Measurements from ENCODE around the gene LRBA. TPM values are rescaled to one million over a fixed set of nuclear protein-coding genes. Genes with fewer than 3 reads are reported as not detected.

LRBA gene
- polyA plus RNA-seq, 1 donor, result 52.8 TPM

DNA sequence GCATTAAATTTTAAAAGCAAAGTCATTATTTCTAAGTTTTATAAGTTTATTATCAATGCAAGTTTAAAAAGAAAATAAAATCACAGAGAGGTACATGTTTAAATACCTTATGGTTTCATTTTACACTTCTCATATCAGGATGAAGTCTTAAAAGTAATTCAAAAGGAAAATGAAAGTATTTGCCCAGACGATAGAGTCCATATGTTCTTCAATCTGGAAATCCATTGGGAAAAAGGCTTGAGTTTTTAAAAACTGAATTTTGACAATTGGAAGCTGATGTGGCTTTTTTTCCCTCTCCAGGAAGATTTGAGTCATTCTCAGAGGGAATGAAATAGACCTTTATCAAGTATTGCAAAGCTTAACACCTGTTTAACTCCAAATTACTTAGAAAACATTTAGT, 396.0 kb downstream of the LRBA start:
- H3K27me3 ChIP-seq (ENCODE audit: control insufficient read depth, insufficient read depth, low read length), result no peaks in the 10 kb centered on the region
- no peaks in the 10 kb centered on the region for H3K9me3 ChIP-seq (ENCODE audit: control insufficient read depth, low read depth, low read length)
- no peaks in the 10 kb centered on the region for H3K36me3 ChIP-seq (ENCODE audit: control insufficient read depth, insufficient read depth, low read length)
- no peak overlapping the region for H3K27ac ChIP-seq (ENCODE audit: low read length)
- no peaks in the 10 kb centered on the region for H3K4me1 ChIP-seq (ENCODE audit: control insufficient read depth, insufficient read depth, low read length)
- peak in 1 of 2 donors; percentile 12 for DNase-seq
- H3K4me3 ChIP-seq (ENCODE audit: low read length), result no peak overlapping the region
- WGBS (ENCODE audit: insufficient coverage, low lambda C conversion rate), result no CpG with 5 or more reads among the region's 1 CpG

GRCh38 chr4:150609131-150609530, 406.0 kb downstream of the LRBA start:
- Histone ChIP-seq H3K9me3 (ENCODE audit: control insufficient read depth, low read depth, low read length) (no peaks in the 10 kb centered on the region), H3K4me1 (ENCODE audit: control insufficient read depth, insufficient read depth, low read length) (no peaks in the 10 kb centered on the region), H3K4me3 (ENCODE audit: low read length) (no peak overlapping the region), H3K36me3 (ENCODE audit: control insufficient read depth, insufficient read depth, low read length) (no peaks in the 10 kb centered on the region), H3K27ac (ENCODE audit: low read length) (no peak overlapping the region), H3K27me3 (ENCODE audit: control insufficient read depth, insufficient read depth, low read length) (no peaks in the 10 kb centered on the region)
- no CpG with 5 or more reads among the region's 3 CpGs for WGBS (ENCODE audit: insufficient coverage, low lambda C conversion rate)
- DNase-seq, result no peak

DNA sequence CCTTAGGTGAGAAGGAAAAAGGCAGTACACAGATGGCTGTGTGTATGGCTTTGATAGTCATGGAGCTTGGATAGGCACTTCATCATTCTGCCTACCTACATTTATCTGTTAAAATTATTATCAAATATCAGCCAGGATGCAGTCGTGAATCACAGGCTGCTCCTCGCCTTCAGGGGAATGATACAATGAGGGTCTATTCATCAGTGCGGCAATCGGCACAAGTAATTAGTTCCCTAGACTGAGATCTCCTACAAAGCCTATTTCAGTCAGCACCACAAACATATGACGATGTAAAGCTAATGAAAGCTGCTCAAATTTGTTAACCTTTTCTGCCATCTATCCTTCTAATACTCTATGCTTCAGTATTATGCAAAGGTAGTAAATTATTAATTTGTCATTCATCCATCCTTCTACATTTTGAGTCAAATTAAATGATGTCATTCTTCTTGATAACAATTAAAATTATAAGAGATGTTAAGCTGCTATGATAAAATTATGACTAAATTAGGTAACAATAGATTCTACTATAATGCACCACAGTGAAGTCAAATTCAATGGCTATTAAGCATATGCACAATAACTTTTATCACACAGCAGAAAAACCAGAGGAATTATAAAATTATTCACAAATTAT, 414.2 kb downstream of the LRBA start:
- H3K4me1 ChIP-seq (ENCODE audit: control insufficient read depth, insufficient read depth, low read length), result no peaks in the 10 kb centered on the region
- no peak overlapping the region for H3K27ac ChIP-seq (ENCODE audit: low read length)
- no peak overlapping the region for H3K4me3 ChIP-seq (ENCODE audit: low read length)
- H3K36me3 ChIP-seq (ENCODE audit: control insufficient read depth, insufficient read depth, low read length), result peaks cover 4% of the 10 kb centered on the region
- no peaks in the 10 kb centered on the region for H3K27me3 ChIP-seq (ENCODE audit: control insufficient read depth, insufficient read depth, low read length)
- no peaks in the 10 kb centered on the region for H3K9me3 ChIP-seq (ENCODE audit: control insufficient read depth, low read depth, low read length)
- WGBS (ENCODE audit: insufficient coverage, low lambda C conversion rate), result no CpG with 5 or more reads among the region's 5 CpGs
- no peak for DNase-seq

- DNase-seq, result no peak
- Histone ChIP-seq H3K4me3 (ENCODE audit: low read length) (no peak overlapping the region), H3K27ac (ENCODE audit: low read length) (no peak overlapping the region), H3K9me3 (ENCODE audit: control insufficient read depth, low read depth, low read length) (no peaks in the 10 kb centered on the region), H3K4me1 (ENCODE audit: control insufficient read depth, insufficient read depth, low read length) (no peaks in the 10 kb centered on the region), H3K27me3 (ENCODE audit: control insufficient read depth, insufficient read depth, low read length) (no peaks in the 10 kb centered on the region), H3K36me3 (ENCODE audit: control insufficient read depth, insufficient read depth, low read length) (peaks cover 5% of the 10 kb centered on the region)
- 100% methylated on average over 1 of the region's 1 CpG for WGBS (ENCODE audit: insufficient coverage, low lambda C conversion rate)
These were observed 415.5 kb downstream of the LRBA start for GRCh38 chr4:150599547-150599946.

DNA sequence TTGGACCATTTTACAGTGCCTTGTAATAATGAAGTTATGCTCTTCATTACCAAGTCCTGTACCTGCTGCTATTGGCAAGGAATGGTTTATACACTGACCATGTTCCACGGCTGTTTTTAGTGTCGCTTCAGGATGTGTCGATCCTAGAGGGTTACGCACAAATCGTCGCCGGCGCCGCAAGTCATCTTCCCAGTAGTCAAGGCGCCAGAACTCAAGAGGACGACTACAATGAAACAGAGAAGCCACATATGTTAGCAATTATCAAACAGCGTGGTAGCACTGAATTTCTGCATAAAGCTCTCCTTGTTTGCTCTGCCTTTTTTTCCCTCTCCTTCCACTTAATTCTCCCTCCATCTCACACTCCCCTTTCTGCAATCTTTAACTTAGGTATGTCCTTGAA, 416.2 kb downstream of the LRBA start:
- no peaks in the 10 kb centered on the region for H3K9me3 ChIP-seq (ENCODE audit: control insufficient read depth, low read depth, low read length)
- no peak overlapping the region for H3K4me3 ChIP-seq (ENCODE audit: low read length)
- no peaks in the 10 kb centered on the region for H3K4me1 ChIP-seq (ENCODE audit: control insufficient read depth, insufficient read depth, low read length)
- no peaks in the 10 kb centered on the region for H3K27me3 ChIP-seq (ENCODE audit: control insufficient read depth, insufficient read depth, low read length)
- 100% methylated on average over 4 of the region's 12 CpGs for WGBS (ENCODE audit: insufficient coverage, low lambda C conversion rate)
- peaks cover 5% of the 10 kb centered on the region for H3K36me3 ChIP-seq (ENCODE audit: control insufficient read depth, insufficient read depth, low read length)
- DNase-seq, result no peak
- no peak overlapping the region for H3K27ac ChIP-seq (ENCODE audit: low read length)

- H3K36me3 ChIP-seq (ENCODE audit: control insufficient read depth, insufficient read depth, low read length), result peaks cover 22% of the 10 kb centered on the region
- no peak for DNase-seq
- no peaks in the 10 kb centered on the region for H3K4me1 ChIP-seq (ENCODE audit: control insufficient read depth, insufficient read depth, low read length)
- WGBS (ENCODE audit: insufficient coverage, low lambda C conversion rate), result no CpG with 5 or more reads among the region's 1 CpG
- no peaks in the 10 kb centered on the region for H3K9me3 ChIP-seq (ENCODE audit: control insufficient read depth, low read depth, low read length)
- no peak overlapping the region for H3K27ac ChIP-seq (ENCODE audit: low read length)
- no peaks in the 10 kb centered on the region for H3K27me3 ChIP-seq (ENCODE audit: control insufficient read depth, insufficient read depth, low read length)
- H3K4me3 ChIP-seq (ENCODE audit: low read length), result no peak overlapping the region
These were observed 421.1 kb downstream of the LRBA start for GRCh38 chr4:150593996-150594395.

DNA sequence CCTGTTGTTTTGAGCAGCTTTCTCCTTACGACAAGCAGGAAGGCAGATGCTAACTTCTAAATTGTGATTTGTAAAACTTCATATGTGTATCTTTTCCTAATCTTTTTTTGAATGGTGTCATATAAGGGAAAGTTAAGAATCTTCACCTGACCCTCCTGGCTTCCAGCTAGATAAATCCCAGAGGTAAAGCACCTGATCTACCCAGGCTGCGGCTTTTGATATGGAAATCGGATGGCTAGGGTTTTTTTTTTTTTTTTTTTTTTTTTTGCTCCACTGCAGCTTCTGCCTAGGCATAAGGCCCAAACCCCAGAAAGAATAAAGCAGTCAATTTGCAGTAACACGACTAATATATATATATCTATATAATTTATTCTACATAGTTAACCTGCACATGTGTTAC, 423.2 kb downstream of the LRBA start:
- 40% methylated on average over 1 of the region's 4 CpGs for WGBS (ENCODE audit: insufficient coverage, low lambda C conversion rate)
- peak overlapping the region; percentile 79 for H3K27ac ChIP-seq (ENCODE audit: low read length)
- H3K9me3 ChIP-seq (ENCODE audit: control insufficient read depth, low read depth, low read length), result no peaks in the 10 kb centered on the region
- no peaks in the 10 kb centered on the region for H3K4me1 ChIP-seq (ENCODE audit: control insufficient read depth, insufficient read depth, low read length)
- DNase-seq, result no peak
- H3K27me3 ChIP-seq (ENCODE audit: control insufficient read depth, insufficient read depth, low read length), result no peaks in the 10 kb centered on the region
- H3K36me3 ChIP-seq (ENCODE audit: control insufficient read depth, insufficient read depth, low read length), result peaks cover 26% of the 10 kb centered on the region
- H3K4me3 ChIP-seq (ENCODE audit: low read length), result no peak overlapping the region

GRCh38 chr4:150591406-150591805, 423.7 kb downstream of the LRBA start:
- H3K36me3 ChIP-seq (ENCODE audit: control insufficient read depth, insufficient read depth, low read length), result peaks cover 26% of the 10 kb centered on the region
- H3K4me1 ChIP-seq (ENCODE audit: control insufficient read depth, insufficient read depth, low read length), result no peaks in the 10 kb centered on the region
- H3K4me3 ChIP-seq (ENCODE audit: low read length), result peak overlapping the region; percentile 8
- WGBS (ENCODE audit: insufficient coverage, low lambda C conversion rate), result 39% methylated on average over 2 of the region's 5 CpGs
- no peaks in the 10 kb centered on the region for H3K9me3 ChIP-seq (ENCODE audit: control insufficient read depth, low read depth, low read length)
- H3K27ac ChIP-seq (ENCODE audit: low read length), result peak overlapping the region; percentile 79
- no peaks in the 10 kb centered on the region for H3K27me3 ChIP-seq (ENCODE audit: control insufficient read depth, insufficient read depth, low read length)
- DNase-seq, result no peak

DNA sequence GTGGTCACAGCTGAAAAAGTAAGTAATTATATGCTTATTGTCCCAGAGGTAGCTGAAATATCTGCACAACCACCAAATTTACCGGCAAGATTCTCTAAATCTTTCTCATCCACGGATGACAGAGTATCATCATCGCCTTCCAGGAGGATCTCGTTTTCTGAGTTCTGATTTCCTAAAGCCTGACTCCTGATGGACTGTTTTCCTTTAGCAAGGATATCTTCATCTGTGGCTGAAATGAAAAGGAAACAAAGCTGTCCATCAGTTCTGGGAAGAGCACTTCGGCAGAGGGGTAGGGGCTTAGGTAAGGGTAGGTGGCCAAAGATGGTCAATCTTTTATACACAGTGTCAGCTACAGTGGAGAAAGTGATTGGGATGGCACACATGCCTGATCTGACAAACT, 424.5 kb downstream of the LRBA start:
- Histone ChIP-seq H3K9me3 (ENCODE audit: control insufficient read depth, low read depth, low read length) (no peaks in the 10 kb centered on the region), H3K27ac (ENCODE audit: low read length) (peak overlapping the region; percentile 79), H3K36me3 (ENCODE audit: control insufficient read depth, insufficient read depth, low read length) (peaks cover 26% of the 10 kb centered on the region), H3K27me3 (ENCODE audit: control insufficient read depth, insufficient read depth, low read length) (no peaks in the 10 kb centered on the region), H3K4me3 (ENCODE audit: low read length) (peak overlapping the region; percentile 3), H3K4me1 (ENCODE audit: control insufficient read depth, insufficient read depth, low read length) (no peaks in the 10 kb centered on the region)
- no peak for DNase-seq
- no CpG with 5 or more reads among the region's 5 CpGs for WGBS (ENCODE audit: insufficient coverage, low lambda C conversion rate)

GRCh38 chr4:150589157-150589556, 425.9 kb downstream of the LRBA start:
- DNase-seq, result no peak
- Histone ChIP-seq H3K4me3 (ENCODE audit: low read length) (peak overlapping the region; percentile 29), H3K27me3 (ENCODE audit: control insufficient read depth, insufficient read depth, low read length) (no peaks in the 10 kb centered on the region), H3K36me3 (ENCODE audit: control insufficient read depth, insufficient read depth, low read length) (peaks cover 24% of the 10 kb centered on the region), H3K4me1 (ENCODE audit: control insufficient read depth, insufficient read depth, low read length) (no peaks in the 10 kb centered on the region), H3K27ac (ENCODE audit: low read length) (peak overlapping the region; percentile 79), H3K9me3 (ENCODE audit: control insufficient read depth, low read depth, low read length) (no peaks in the 10 kb centered on the region)
- no CpG with 5 or more reads among the region's 2 CpGs for WGBS (ENCODE audit: insufficient coverage, low lambda C conversion rate)

- H3K9me3 ChIP-seq (ENCODE audit: control insufficient read depth, low read depth, low read length), result peaks cover 7% of the 10 kb centered on the region
- H3K27me3 ChIP-seq (ENCODE audit: control insufficient read depth, insufficient read depth, low read length), result no peaks in the 10 kb centered on the region
- peak overlapping the region; percentile 61 for H3K4me3 ChIP-seq (ENCODE audit: low read length)
- no peaks in the 10 kb centered on the region for H3K4me1 ChIP-seq (ENCODE audit: control insufficient read depth, insufficient read depth, low read length)
- peak overlapping the region; percentile 79 for H3K27ac ChIP-seq (ENCODE audit: low read length)
- 100% methylated on average over 1 of the region's 1 CpG for WGBS (ENCODE audit: insufficient coverage, low lambda C conversion rate)
- no peak for DNase-seq
- peaks cover 31% of the 10 kb centered on the region for H3K36me3 ChIP-seq (ENCODE audit: control insufficient read depth, insufficient read depth, low read length)
These were observed 426.8 kb downstream of the LRBA start for GRCh38 chr4:150588316-150588715.

Data from large intestine (tissue), 3 donors.